HG03460 (cell line): ENCODE data around the gene ARL17A.
"Not testable (repeated sequence)": the region's sequence is repeated elsewhere in the genome, so short reads cannot be mapped to it uniquely, and the experiment has no call there.

Experiments used
- ATAC-seq: cut with Tn5 transposase; IDR thresholded peaks from one replicate; pipeline ENCODE4 v1.9.1; 2021; ENCODE audit not compliant: unreplicated experiment

ARL17A gene

DNA sequence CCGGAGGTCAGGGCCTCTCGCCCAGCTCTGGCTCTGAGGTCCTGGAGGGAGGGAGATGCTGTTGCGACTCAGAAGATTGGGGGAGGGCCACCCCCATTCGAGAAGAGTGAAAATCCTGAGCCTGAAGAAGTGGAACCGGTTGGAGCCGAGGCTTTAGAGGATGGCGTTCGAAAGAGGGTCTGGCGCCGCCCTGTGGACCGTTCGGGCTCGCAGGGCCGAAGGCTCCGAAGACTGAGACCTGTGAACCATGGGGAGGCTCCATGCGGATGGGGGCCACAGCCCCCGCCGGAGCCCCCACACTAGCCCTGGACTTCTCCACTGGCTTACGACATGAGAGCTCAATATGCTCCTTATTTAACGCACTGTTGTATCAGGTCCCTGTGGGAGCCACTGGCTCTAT is 20.3 kb downstream of the ARL17A start:
- not testable (repeated sequence) for ATAC-seq

GRCh38 chr17:46548607-46549006 is 30.9 kb downstream of the ARL17A start:
- not testable (repeated sequence) for ATAC-seq

DNA sequence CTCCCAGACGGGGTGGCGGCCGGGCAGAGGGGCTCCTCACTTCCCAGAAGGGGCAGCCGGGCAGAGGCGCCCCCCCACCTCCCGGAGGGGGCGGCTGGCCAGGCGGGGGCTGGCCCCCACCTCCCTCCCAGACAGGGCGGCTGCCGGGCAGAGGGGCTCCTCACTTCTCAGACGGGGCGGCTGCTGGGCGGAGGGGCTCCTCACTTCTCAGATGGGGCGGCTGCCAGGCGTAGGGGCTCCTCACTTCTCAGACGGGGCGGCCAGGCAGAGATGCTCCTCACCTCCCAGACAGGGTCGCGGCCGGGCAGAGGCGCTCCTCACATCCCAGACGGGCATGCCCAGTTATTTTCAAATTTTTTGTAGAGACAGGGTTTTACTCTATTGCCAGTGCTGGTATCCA is 44.8 kb downstream of the ARL17A start:
- ATAC-seq, result not testable (repeated sequence)

GRCh38 chr17:46512168-46512567 is 67.3 kb downstream of the ARL17A start, which contains the start of gene LRRC37A2:
Gene LRRC37A2, plus strand, starts transcription at chr17:46512468. Its CDS starts 245 bp downstream, at chr17:46512713.
- not testable (repeated sequence) for ATAC-seq

DNA sequence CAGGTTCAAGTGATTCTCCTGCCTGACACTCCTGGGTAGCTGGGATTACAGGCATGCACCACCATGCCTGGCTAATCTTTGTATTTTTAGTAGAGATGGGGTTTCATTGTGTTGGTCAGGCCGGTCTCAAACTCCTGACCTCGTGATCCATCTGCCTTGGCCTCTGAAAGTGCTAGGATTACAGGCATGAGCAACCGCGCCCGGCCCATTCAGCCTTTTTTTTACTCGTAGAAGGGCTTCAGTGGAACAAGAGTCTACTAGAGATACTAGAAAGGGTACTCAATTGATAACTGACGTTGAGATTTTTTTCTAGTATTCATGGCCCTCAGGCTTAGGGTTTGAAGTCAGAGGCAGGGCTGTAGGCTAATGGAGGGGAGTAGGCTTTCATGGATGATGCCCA is 73.6 kb downstream of the ARL17A start:
- ATAC-seq, result not testable (repeated sequence)

GRCh38 chr17:46499437-46500139 is 79.9 kb downstream of the ARL17A start:
- ATAC-seq, result not testable (repeated sequence)

DNA sequence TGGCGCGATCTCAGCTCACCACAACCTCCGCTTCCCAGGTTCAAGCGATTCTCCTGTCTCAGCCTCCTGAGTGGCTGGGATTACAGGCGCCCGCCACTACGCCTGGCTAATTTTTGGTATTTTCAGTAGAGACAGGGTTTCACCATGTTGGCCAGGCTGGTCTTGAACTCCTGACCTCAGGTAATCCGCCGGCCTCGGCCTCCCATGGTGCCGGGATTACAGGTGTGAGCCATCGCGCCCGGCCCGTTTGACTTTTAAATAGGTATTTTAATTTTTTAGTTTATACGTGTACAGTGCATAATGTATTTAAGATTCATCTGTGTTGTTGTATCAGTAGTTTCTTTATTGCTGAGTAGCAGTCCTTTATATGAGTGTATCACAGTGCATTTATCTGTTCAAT is 87.5 kb downstream of the ARL17A start:
- ATAC-seq, result not testable (repeated sequence)

DNA sequence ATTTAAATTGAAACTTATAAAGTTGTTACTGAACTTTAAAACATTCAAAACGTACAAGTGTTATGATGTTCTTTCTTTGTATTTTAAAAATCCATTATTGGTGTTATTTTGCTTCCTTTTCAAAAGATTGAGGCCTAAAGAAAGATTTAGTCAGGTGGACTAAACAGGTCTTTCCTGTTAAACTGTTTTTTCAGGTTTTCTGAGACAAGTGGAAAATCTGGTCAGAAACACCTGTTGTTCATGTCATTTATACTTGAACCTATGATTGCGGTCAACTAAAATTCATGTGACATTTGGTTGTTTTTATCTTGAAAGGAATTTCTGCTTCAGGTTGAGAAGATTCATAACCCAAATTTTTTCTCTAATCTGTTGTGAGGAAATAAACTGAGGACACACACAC is 98.2 kb downstream of the ARL17A start:
- not testable (repeated sequence) for ATAC-seq

GRCh38 chr17:46478823-46479222 is 100.7 kb downstream of the ARL17A start:
- ATAC-seq, result not testable (repeated sequence)

DNA sequence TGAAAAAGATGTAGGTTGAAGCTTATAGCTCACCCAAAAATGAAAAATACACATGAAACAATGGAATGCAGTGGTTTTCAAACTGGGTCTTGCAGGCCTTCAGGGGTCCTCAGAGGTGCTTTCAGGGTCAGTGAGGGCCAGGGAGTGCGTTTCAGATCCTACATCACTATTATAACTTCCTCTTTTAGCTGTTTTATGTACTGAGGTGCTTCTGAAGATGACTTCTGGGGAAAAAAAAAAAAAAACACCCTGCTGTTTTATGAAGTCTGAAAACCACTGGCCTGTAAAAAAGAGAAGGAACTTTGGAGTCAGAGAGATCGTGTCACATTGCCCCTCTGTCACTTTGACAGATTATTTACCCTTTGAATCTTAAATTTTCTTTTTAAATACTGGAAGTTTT is 103.9 kb downstream of the ARL17A start:
- ATAC-seq, result not testable (repeated sequence)

DNA sequence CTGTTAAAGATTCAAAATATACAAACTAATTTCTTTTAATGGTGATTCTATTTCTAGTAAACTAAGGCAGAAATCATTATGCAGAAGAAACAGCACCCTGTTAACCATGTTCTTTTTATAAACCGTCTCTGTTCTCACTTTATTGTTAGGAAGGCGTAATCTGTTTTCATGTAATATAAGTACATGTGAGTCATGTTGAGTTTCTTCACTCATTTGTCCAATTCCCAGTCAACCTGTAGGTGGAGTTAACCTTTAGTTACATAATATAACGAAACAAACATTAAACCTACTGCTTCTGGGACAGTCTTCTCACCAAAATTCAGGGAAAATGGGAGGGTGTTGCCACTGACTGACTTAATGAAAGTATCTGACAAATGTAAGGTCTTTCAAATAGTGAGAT is 105.0 kb downstream of the ARL17A start:
- not testable (repeated sequence) for ATAC-seq

GRCh38 chr17:46467618-46468017 is 111.9 kb downstream of the ARL17A start:
- ATAC-seq, result not testable (repeated sequence)
